CD4-positive, CD25-positive, alpha-beta regulatory T cell (primary cell): ENCODE measurements around the gene OCA2. TPM values are rescaled to one million over a fixed set of nuclear protein-coding genes. Genes with fewer than 3 reads are reported as not detected.

ENCODE experiments used
- ATAC-seq, 2 donors: fragments of 150-1000 bp; cut with Tn5 transposase; one replicate each; pipeline ENCODE4 v1.10.0; 2021; ENCODE audit warnings: low read depth in 2 of 2, moderate number of reproducible peaks in 2 of 2, moderate library complexity in 1 of 2
- DNase-seq, 3 donors: peaks; one replicate each; pipeline versions ENCODE4 v3.0.0 to v3.0.0-alpha.2; 2012 to 2022; ENCODE audit warnings: mixed read lengths in 1 of 3
- H3K27ac ChIP-seq: one replicate; pipeline ENCODE4 v1.7.0; 2013; ENCODE audit warnings: mild to moderate bottlenecking, low read length; ENCODE audit not compliant: insufficient read depth, poor library complexity, severe bottlenecking
- H3K27me3 ChIP-seq: one replicate; pipeline ENCODE4 v1.7.0; 2013; ENCODE audit warnings: low read length; ENCODE audit not compliant: control insufficient read depth, insufficient read depth
- H3K36me3 ChIP-seq: one replicate; pipeline ENCODE4 v1.7.0; 2013; ENCODE audit warnings: mild to moderate bottlenecking, low read length, moderate library complexity; ENCODE audit not compliant: control insufficient read depth, insufficient read depth
- H3K4me1 ChIP-seq: 2 replicates; pipeline ENCODE4 v1.7.0; 2013; ENCODE audit warnings: mild to moderate bottlenecking, low read length; ENCODE audit not compliant: insufficient read depth, control insufficient read depth, poor library complexity, severe bottlenecking
- H3K4me3 ChIP-seq: one replicate; pipeline ENCODE4 v1.7.0; 2013; ENCODE audit warnings: low read depth, mild to moderate bottlenecking, low read length, moderate library complexity
- H3K9me3 ChIP-seq, 2 experiments: 1 replicate in 1 of 2; 2 replicates in 1 of 2; pipeline ENCODE4 v1.7.0; 2013; ENCODE audit warnings: low read length in 2 of 2, mild to moderate bottlenecking in 1 of 2, moderate library complexity in 1 of 2; ENCODE audit not compliant: control insufficient read depth in 2 of 2
- H3K27ac Mint-ChIP-seq, 3 donors: one replicate each; pipeline ENCODE4 v1.8.0; 2020 to 2022; ENCODE audit warnings: mild to moderate bottlenecking in 3 of 3, mixed read lengths in 3 of 3, moderate library complexity in 2 of 3
- H3K27me3 Mint-ChIP-seq: one replicate; pipeline ENCODE4 v1.8.0; 2022; ENCODE audit warnings: mild to moderate bottlenecking, mixed read lengths
- H3K36me3 Mint-ChIP-seq: one replicate; pipeline ENCODE4 v1.8.0; 2020; ENCODE audit warnings: mixed read lengths
- H3K4me1 Mint-ChIP-seq, 4 donors: one replicate each; pipeline ENCODE4 v1.8.0; 2020 to 2022; ENCODE audit warnings: mixed read lengths in 4 of 4, mild to moderate bottlenecking in 1 of 4
- H3K4me3 Mint-ChIP-seq, 4 donors: one replicate each; pipeline ENCODE4 v1.8.0; 2020 to 2022; ENCODE audit warnings: mild to moderate bottlenecking in 4 of 4, mixed read lengths in 4 of 4, moderate library complexity in 3 of 4
- H3K9me3 Mint-ChIP-seq, 7 donors: one replicate each; pipeline ENCODE4 v1.8.0; 2020 to 2022; ENCODE audit warnings: mixed read lengths in 7 of 7, mild to moderate bottlenecking in 3 of 7, moderate library complexity in 2 of 7
- polyA plus RNA-seq, 4 donors: library from polyadenylated mRNA; unstranded; fragments of 300-500 nt; fragmentation: Illumina TruSeq; gene quantifications; one replicate each; pipeline ENCODE4 v1.2.3, GENCODE V29; 2021
- total RNA-seq: library from RNA; stranded (reverse); gene quantifications from one replicate; pipeline ENCODE4 v1.2.3, GENCODE V29; 2022

The OCA2 gene
- total and polyA plus RNA-seq, 5 donors from 2014 or later, result not detected

DNA sequence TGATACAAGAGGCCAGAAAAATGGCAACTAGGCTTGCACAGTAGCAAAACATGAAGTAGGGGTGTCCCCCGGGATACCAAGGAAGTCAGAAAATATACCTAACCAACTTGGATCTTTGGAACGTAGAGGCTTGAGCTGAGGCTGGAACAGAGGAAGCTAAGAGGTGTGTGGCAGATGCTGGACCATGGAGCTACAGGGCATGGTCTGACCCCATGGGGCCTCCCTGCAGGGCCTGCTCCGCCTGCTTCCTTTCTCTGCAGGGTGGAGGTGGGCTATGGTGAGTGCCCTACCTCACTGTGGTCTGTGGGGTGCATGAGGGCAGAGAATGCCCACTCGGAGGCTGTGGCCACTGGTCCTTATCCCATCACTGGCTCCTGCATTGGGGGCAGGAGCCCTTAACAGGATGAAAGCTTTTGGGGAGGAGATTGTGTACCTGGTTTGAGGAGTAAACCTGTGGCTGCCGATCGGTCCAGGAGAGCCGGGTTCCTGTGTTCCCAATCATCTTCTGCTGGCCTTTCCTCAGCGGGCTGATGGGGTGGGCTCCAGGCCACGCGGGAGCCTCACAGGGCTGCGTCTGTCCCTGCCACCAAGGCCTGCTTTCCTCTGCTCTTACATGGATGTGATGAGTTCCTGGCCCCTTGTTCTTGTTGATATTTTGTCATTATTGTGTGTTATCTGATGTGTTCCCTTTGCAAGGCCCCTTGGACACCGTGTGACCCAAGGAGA lies 96.8 kb downstream of the OCA2 start:
- H3K4me3 ChIP-seq, result no peak overlapping the region
- H3K4me3 Mint-ChIP-seq, result no peak overlapping the region
- H3K27ac Mint-ChIP-seq, result no peak overlapping the region
- ATAC-seq, result no peak
- no peaks in the 10 kb centered on the region for H3K9me3 ChIP-seq
- no peak for DNase-seq
- no peak overlapping the region for H3K27ac ChIP-seq
- H3K4me1 ChIP-seq, result no peaks in the 10 kb centered on the region
- H3K36me3 ChIP-seq, result no peaks in the 10 kb centered on the region
- no peaks in the 10 kb centered on the region for H3K27me3 ChIP-seq
- H3K27me3 Mint-ChIP-seq, result no peaks in the 10 kb centered on the region
- H3K9me3 Mint-ChIP-seq, result peaks cover 0 to 8% (median 0%) of the 10 kb centered on the region in 7 donors
- no peaks in the 10 kb centered on the region for H3K36me3 Mint-ChIP-seq
- no peaks in the 10 kb centered on the region for H3K4me1 Mint-ChIP-seq

DNA sequence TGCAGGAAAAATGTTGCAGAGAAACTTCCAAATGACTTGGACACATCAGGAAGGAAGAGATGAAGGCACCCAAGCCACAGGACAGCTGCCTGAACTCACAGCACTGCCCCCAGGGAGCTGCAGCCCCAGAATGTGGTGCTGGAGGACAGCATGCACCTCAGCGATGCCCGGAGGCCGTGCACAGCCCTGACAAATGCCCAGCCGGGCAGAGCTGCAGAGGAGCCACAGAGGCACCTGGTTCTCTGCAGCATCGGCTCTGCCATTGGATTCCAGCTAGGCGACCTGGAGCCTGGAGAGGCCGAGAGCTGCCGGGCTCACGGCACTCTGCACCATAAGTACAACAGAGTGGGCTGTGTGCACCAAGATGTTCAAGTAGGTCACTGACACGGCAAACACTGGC lies 97.5 kb downstream of the OCA2 start:
- no peaks in the 10 kb centered on the region for H3K27me3 Mint-ChIP-seq
- ATAC-seq, result no peak
- no peak overlapping the region for H3K27ac Mint-ChIP-seq
- H3K27me3 ChIP-seq, result no peaks in the 10 kb centered on the region
- H3K27ac ChIP-seq, result no peak overlapping the region
- no peak overlapping the region for H3K4me3 ChIP-seq
- H3K36me3 Mint-ChIP-seq, result no peaks in the 10 kb centered on the region
- H3K4me1 ChIP-seq, result no peaks in the 10 kb centered on the region
- no peaks in the 10 kb centered on the region for H3K4me1 Mint-ChIP-seq
- H3K36me3 ChIP-seq, result no peaks in the 10 kb centered on the region
- H3K9me3 Mint-ChIP-seq, result peaks cover 0 to 8% (median 0%) of the 10 kb centered on the region in 7 donors
- no peak for DNase-seq
- H3K9me3 ChIP-seq, result no peaks in the 10 kb centered on the region
- no peak overlapping the region for H3K4me3 Mint-ChIP-seq

DNA sequence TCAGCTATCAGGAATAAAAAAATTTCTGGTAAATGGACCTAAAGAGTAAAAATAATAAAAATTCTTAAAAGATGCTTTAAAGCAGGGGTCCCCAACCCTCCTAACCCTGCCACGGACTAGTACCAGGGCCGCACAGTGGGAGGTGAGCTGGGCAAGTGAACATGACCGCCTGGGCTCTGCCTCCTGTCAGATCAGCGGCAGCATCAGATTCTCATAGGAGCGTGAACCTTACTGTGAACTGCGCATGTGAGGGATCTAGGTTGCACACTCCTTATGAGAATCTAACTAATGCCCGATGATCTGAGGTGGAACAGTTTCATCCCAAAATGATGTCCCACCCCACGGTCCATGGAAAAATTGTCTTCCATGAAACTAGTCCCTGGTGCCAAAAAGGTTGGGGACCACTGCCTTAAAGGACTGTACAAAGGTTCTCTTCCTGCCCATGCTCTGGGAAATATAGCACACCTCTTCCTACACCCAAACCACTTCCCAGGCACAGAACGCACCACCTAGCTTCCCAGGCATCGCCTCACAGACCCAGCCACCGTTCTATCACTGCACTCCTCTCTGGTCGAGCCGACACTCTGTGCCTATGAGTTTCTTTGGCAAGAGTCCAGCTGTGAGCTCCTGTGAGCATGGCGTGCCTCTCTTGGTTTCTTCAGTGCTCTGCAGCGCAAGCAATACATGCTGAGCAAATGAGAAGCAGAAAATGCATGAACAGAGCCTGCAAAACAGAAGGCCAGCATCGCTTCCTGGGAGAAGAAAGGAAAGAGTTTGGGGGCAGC lies 104.9 kb downstream of the OCA2 start:
- DNase-seq, result no peak
- H3K4me1 ChIP-seq, result no peaks in the 10 kb centered on the region
- Mint-ChIP-seq H3K9me3 (peaks cover 0 to 7% (median 3%) of the 10 kb centered on the region in 7 donors), H3K27me3 (no peaks in the 10 kb centered on the region), H3K4me1 (no peaks in the 10 kb centered on the region), H3K27ac (no peak overlapping the region), H3K36me3 (no peaks in the 10 kb centered on the region), H3K4me3 (no peak overlapping the region)
- ATAC-seq, result no peak
- no peaks in the 10 kb centered on the region for H3K36me3 ChIP-seq
- no peaks in the 10 kb centered on the region for H3K27me3 ChIP-seq
- no peaks in the 10 kb centered on the region for H3K9me3 ChIP-seq
- no peak overlapping the region for H3K4me3 ChIP-seq
- no peak overlapping the region for H3K27ac ChIP-seq

DNA sequence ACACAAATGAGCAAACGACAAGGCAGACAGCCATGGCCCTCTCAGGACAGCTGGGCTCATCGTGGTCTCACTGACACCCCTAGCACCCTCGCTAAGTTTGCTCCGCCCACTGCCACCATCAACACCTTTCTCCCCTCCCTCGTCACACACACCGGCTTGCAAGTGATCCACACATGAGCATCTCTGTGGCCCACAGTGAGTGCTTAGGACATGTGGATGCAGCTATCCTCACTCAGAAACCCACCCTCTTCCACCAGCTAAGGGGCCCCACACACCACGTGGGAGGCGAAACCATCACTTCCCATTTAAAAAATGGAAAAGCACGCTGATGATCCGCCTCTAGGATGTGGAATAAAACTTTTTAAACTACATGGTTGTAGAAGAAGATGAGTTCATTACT lies 105.6 kb downstream of the OCA2 start:
- Mint-ChIP-seq H3K9me3 (peaks cover 0 to 7% (median 0%) of the 10 kb centered on the region in 7 donors), H3K4me1 (no peaks in the 10 kb centered on the region), H3K27ac (no peak overlapping the region), H3K4me3 (no peak overlapping the region), H3K27me3 (no peaks in the 10 kb centered on the region), H3K36me3 (no peaks in the 10 kb centered on the region)
- ATAC-seq, result no peak
- H3K9me3 ChIP-seq, result no peaks in the 10 kb centered on the region
- no peaks in the 10 kb centered on the region for H3K27me3 ChIP-seq
- H3K36me3 ChIP-seq, result no peaks in the 10 kb centered on the region
- DNase-seq, result no peak
- no peaks in the 10 kb centered on the region for H3K4me1 ChIP-seq
- no peak overlapping the region for H3K4me3 ChIP-seq
- H3K27ac ChIP-seq, result no peak overlapping the region

DNA sequence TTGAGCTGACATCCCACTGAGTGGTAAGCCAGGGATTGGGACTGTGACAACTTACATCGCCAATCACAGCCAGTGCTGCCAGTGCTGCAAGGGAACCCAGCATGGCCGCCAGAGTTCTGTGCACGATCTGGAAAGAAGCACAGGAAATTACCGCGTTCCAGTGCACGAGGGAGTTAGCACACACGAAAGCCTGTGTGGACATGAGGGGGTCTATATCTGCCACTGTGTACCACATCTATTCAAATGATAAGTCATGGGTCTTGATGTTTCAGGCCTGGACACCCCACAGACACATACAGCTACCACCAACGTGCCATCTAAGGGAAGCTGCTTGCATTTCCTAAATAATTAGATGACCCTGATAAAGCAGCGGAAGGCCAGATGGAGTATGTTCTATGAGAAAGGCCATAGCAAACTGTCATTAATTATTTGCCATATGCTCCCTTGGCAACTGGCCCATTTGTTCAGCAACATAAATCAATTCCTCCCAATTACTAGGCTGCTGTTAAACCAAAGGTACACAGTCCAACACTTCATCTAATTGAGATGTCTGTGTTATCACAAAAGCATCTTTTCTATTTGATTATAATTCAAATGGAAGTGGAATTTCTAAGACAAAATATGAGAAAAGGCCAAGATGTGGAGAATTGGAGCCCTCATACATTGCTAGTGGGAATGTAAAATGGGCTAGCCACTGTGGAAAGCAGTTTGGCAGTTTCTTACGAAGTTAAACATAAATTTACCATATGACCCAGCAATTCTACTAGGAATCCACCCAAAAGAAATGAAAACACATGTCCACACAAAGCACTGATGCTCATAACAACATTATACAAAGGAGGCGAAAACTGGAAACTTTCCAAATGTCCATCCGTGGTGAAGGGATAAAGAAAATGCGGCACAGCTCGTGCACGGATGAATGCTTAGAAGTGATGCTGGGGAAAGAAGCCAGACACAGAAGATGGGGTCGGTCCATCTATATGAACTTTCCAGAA lies 108.3 kb downstream of the OCA2 start:
- Mint-ChIP-seq H3K4me1 (no peaks in the 10 kb centered on the region), H3K27ac (no peak overlapping the region), H3K4me3 (no peak overlapping the region), H3K36me3 (no peaks in the 10 kb centered on the region), H3K9me3 (peaks cover 0 to 4% (median 0%) of the 10 kb centered on the region in 7 donors), H3K27me3 (no peaks in the 10 kb centered on the region)
- Histone ChIP-seq H3K36me3 (no peaks in the 10 kb centered on the region), H3K27me3 (no peaks in the 10 kb centered on the region), H3K9me3 (no peaks in the 10 kb centered on the region), H3K4me1 (no peaks in the 10 kb centered on the region), H3K27ac (no peak overlapping the region), H3K4me3 (no peak overlapping the region)
- DNase-seq, result no peak
- no peak for ATAC-seq

DNA sequence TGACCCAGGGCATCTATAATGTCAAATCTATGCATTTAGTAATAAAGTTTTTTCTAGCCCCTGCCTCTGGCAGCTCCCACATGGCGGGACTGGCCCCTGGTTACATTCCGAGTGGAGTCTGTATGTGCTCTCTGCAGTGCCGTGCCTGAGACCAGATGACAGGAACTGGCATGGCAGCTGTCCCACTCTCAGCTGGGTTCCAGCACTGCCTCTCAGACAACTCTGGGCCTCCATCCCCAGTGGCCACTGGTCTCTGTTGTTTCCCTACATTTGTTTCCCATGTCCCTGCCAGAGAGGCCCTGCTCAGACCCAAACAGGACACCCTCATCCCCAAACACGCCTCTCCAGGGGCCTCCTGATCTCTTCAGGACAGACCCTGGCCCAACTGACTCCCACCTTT lies 109.3 kb downstream of the OCA2 start:
- Histone ChIP-seq H3K4me1 (no peaks in the 10 kb centered on the region), H3K36me3 (no peaks in the 10 kb centered on the region), H3K27ac (no peak overlapping the region), H3K9me3 (no peaks in the 10 kb centered on the region), H3K27me3 (no peaks in the 10 kb centered on the region), H3K4me3 (no peak overlapping the region)
- DNase-seq, result no peak
- Mint-ChIP-seq H3K9me3 (peaks cover 0 to 4% (median 0%) of the 10 kb centered on the region in 7 donors), H3K4me1 (no peaks in the 10 kb centered on the region), H3K27me3 (no peaks in the 10 kb centered on the region), H3K36me3 (no peaks in the 10 kb centered on the region), H3K4me3 (no peak overlapping the region), H3K27ac (no peak overlapping the region)
- no peak for ATAC-seq

DNA sequence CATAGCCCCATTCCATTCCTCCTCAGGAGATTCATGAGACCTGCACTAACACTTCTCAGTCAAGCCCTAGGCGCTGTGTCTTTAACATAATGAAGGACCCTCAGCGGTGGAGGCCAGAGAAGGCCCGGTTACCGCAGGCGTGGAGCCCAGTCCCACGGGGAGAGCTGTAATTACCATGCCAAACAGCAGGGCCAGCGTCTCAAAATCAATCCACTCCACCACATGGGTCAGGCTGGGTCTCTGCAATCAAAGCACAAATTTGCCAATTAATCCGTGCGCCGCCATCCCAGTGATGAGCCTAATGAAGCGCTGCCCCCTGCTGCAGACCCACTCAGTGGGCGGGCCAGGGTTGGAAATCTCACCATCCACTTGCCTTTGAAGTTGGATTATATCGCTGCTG lies 109.7 kb downstream of the OCA2 start:
- H3K4me1 ChIP-seq, result no peaks in the 10 kb centered on the region
- H3K27me3 ChIP-seq, result no peaks in the 10 kb centered on the region
- H3K9me3 ChIP-seq, result no peaks in the 10 kb centered on the region
- H3K4me3 ChIP-seq, result no peak overlapping the region
- no peak for ATAC-seq
- Mint-ChIP-seq H3K9me3 (peaks cover 0 to 4% (median 0%) of the 10 kb centered on the region in 7 donors), H3K36me3 (no peaks in the 10 kb centered on the region), H3K27me3 (no peaks in the 10 kb centered on the region), H3K4me3 (no peak overlapping the region), H3K27ac (no peak overlapping the region), H3K4me1 (no peaks in the 10 kb centered on the region)
- H3K36me3 ChIP-seq, result no peaks in the 10 kb centered on the region
- no peak for DNase-seq
- no peak overlapping the region for H3K27ac ChIP-seq
